IMR-90 (cell line): ENCODE measurements around the gene SHLD1. TPM values are rescaled to one million over a fixed set of nuclear protein-coding genes. Genes with fewer than 3 reads are reported as not detected.

Experiments used
- ATAC-seq: fragments of 200-7000 bp; cut with Tn5 transposase; 2 replicates; pipeline ENCODE4 v1.9.1; 2020; ENCODE audit warnings: low read depth, mild to moderate bottlenecking, moderate library complexity
- BruUV-seq: library from RNA; stranded (reverse); fragments of 400-500 nt; replicated peaks from 2 replicates; lab custom pipeline; 2021; lab: Mats Ljungman, UMichigan
- CTCF ChIA-PET: fragments of 300-600 bp; formaldehyde crosslinking; extraction: SDS; loops from one replicate; lab custom pipeline; 2021; ENCODE audit warnings: antibody characterized with exemption; lab: Yijun Ruan, JAX
- POLR2A ChIA-PET: fragments of 300-600 bp; sonication (Branson Sonifier 250); formaldehyde crosslinking; loops from one replicate; lab custom pipeline; 2022; ENCODE audit warnings: antibody characterized with exemption; ENCODE audit not compliant: unreplicated experiment; lab: Charles Lee
- DNase-seq: peaks from one replicate; pipeline ENCODE4 v3.0.0; 2013
- H2AFZ ChIP-seq: replicated peaks from 2 replicates; pipeline ENCODE3; 2013; ENCODE audit warnings: low read length, mild to moderate bottlenecking; ENCODE audit not compliant: poor library complexity
- H2AK5ac ChIP-seq: 2 replicates; pipeline ENCODE4 v1.6.1; 2013; ENCODE audit warnings: low read depth, low read length, inconsistent platforms
- H2AK9ac ChIP-seq: replicated peaks from 2 replicates; pipeline ENCODE3; 2013; ENCODE audit warnings: mild to moderate bottlenecking, low read depth, low read length, moderate library complexity; ENCODE audit not compliant: poor library complexity
- H2BK120ac ChIP-seq: 2 replicates; pipeline ENCODE4 v1.6.1; 2013; ENCODE audit warnings: low read depth, low read length, inconsistent platforms
- H2BK15ac ChIP-seq: 3 replicates; pipeline ENCODE4 v1.6.1; 2013; ENCODE audit warnings: low read depth, low read length, inconsistent platforms
- H2BK20ac ChIP-seq: 2 replicates; pipeline ENCODE4 v1.6.1; 2013; ENCODE audit warnings: low read depth, mild to moderate bottlenecking, inconsistent platforms, low read length, moderate library complexity
- H2BK5ac ChIP-seq: 2 replicates; pipeline ENCODE4 v1.6.1; 2013; ENCODE audit warnings: mild to moderate bottlenecking, low read depth, low read length, inconsistent platforms; ENCODE audit not compliant: poor library complexity, severe bottlenecking
- H3K14ac ChIP-seq: replicated peaks from 2 replicates; pipeline ENCODE4 v1.6.1; 2013; ENCODE audit warnings: low read depth, low read length, inconsistent platforms
- H3K18ac ChIP-seq: 2 replicates; pipeline ENCODE4 v1.6.1; 2013; ENCODE audit warnings: low read depth, low read length, control low read depth
- H3K23ac ChIP-seq: 2 replicates; pipeline ENCODE4 v1.6.1; 2013; ENCODE audit warnings: low read depth, low read length, inconsistent platforms
- H3K27ac ChIP-seq: 2 replicates; pipeline ENCODE4 v1.5.1; 2013; ENCODE audit warnings: mild to moderate bottlenecking, control low read depth, low read length; ENCODE audit not compliant: insufficient read depth
- H3K27me3 ChIP-seq: 2 replicates; pipeline ENCODE4 v1.6.1; 2013; ENCODE audit warnings: low read length; ENCODE audit not compliant: control insufficient read depth, insufficient read depth
- H3K36me3 ChIP-seq: 2 replicates; pipeline ENCODE4 v1.6.1; 2013; ENCODE audit warnings: low read length, mixed read lengths; ENCODE audit not compliant: control insufficient read depth, insufficient read depth
- H3K4ac ChIP-seq: 2 replicates; pipeline ENCODE4 v1.6.1; 2013; ENCODE audit warnings: low read depth, low read length, inconsistent platforms
- H3K4me1 ChIP-seq: 2 replicates; pipeline ENCODE4 v1.6.1; 2013; ENCODE audit warnings: low read length, mixed read lengths; ENCODE audit not compliant: control insufficient read depth, insufficient read depth
- H3K4me2 ChIP-seq: 2 replicates; pipeline ENCODE4 v1.6.1; 2013; ENCODE audit warnings: low read depth, mild to moderate bottlenecking, control low read depth, low read length, moderate library complexity
- H3K4me3 ChIP-seq: 2 replicates; pipeline ENCODE4 v1.5.1; 2013; ENCODE audit warnings: low read depth, mild to moderate bottlenecking, control low read depth, low read length, moderate library complexity; ENCODE audit not compliant: insufficient read depth
- H3K56ac ChIP-seq: 2 replicates; pipeline ENCODE4 v1.6.1; 2013; ENCODE audit warnings: low read length, inconsistent platforms; ENCODE audit not compliant: insufficient read depth; ENCODE audit errors: extremely low read depth
- H3K79me1 ChIP-seq, 2 experiments: 2 replicates each; pipeline ENCODE4 v1.6.1; 2013; ENCODE audit warnings: low read length in 2 of 2, inconsistent platforms in 1 of 2, low read depth in 1 of 2
- H3K9ac ChIP-seq: 2 replicates; pipeline ENCODE4 v1.6.1; 2013; ENCODE audit warnings: low read depth, low read length, control low read depth
- H3K9me1 ChIP-seq: 2 replicates; pipeline ENCODE4 v1.6.1; 2013; ENCODE audit warnings: low read length, inconsistent platforms; ENCODE audit not compliant: insufficient read depth
- H3K9me3 ChIP-seq: 2 replicates; pipeline ENCODE4 v1.6.1; 2013; ENCODE audit warnings: low read length; ENCODE audit not compliant: control insufficient read depth, insufficient read depth
- H4K20me1 ChIP-seq: 2 replicates; pipeline ENCODE4 v1.6.1; 2013; ENCODE audit warnings: low read length, inconsistent platforms; ENCODE audit not compliant: insufficient read depth
- H4K5ac ChIP-seq: 2 replicates; pipeline ENCODE4 v1.6.1; 2013; ENCODE audit warnings: mild to moderate bottlenecking, low read depth, low read length, control low read depth
- H4K8ac ChIP-seq, 2 experiments: 2 replicates each; pipeline ENCODE4 v1.6.1; 2013; ENCODE audit warnings: low read depth in 2 of 2, low read length in 2 of 2, control low read depth in 1 of 2, inconsistent platforms in 1 of 2
- H4K91ac ChIP-seq: 2 replicates; pipeline ENCODE4 v1.6.1; 2013; ENCODE audit warnings: low read depth, low read length, inconsistent platforms; ENCODE audit not compliant: insufficient read depth
- BHLHE40 ChIP-seq: fragments of 150-350 bp; IDR thresholded peaks from 2 replicates; pipeline ENCODE4 v1.6.1; 2016; ENCODE audit warnings: mild to moderate bottlenecking, low read depth, low read length
- CEBPB ChIP-seq: IDR thresholded peaks from 2 replicates; pipeline ENCODE4 v1.6.1; 2012; ENCODE audit warnings: low read depth, low read length, improper control_type of control experiment
- CHD1 ChIP-seq: IDR thresholded peaks from 2 replicates; pipeline ENCODE4 v1.6.1; 2012; ENCODE audit warnings: low read depth, low read length, improper control_type of control experiment
- CTCF ChIP-seq: conservative IDR thresholded peaks from 2 replicates; pipeline ENCODE4 v1.5.1; 2012; ENCODE audit warnings: mild to moderate bottlenecking, low read depth, low read length, improper control_type of control experiment
- ELK1 ChIP-seq: fragments of 150-350 bp; IDR thresholded peaks from 2 replicates; pipeline ENCODE4 v1.6.1; 2016; ENCODE audit warnings: low read depth, mild to moderate bottlenecking, low read length, moderate library complexity, borderline replicate concordance
- FOS ChIP-seq: fragments of 150-350 bp; IDR thresholded peaks from 2 replicates; pipeline ENCODE4 v1.6.1; 2016; ENCODE audit warnings: low read depth, low read length
- MAFK ChIP-seq: IDR thresholded peaks from 2 replicates; pipeline ENCODE4 v1.6.1; 2012; ENCODE audit warnings: low read depth, low read length, improper control_type of control experiment
- MAZ ChIP-seq: IDR thresholded peaks from 2 replicates; pipeline ENCODE4 v1.6.1; 2012; ENCODE audit warnings: low read depth, mild to moderate bottlenecking, low read length, improper control_type of control experiment, moderate library complexity, borderline replicate concordance
- MXI1 ChIP-seq: IDR thresholded peaks from 2 replicates; pipeline ENCODE4 v1.6.1; 2012; ENCODE audit warnings: low read depth, mild to moderate bottlenecking, low read length, moderate library complexity, borderline replicate concordance
- NFE2L2 ChIP-seq: fragments of 150-350 bp; IDR thresholded peaks from 2 replicates; pipeline ENCODE4 v1.6.1; 2016; ENCODE audit warnings: low read depth, mild to moderate bottlenecking, low read length
- POLR2A ChIP-seq: IDR thresholded peaks from 2 replicates; pipeline ENCODE4 v1.6.1; 2012; ENCODE audit warnings: mild to moderate bottlenecking, low read depth, low read length
- RAD21 ChIP-seq: IDR thresholded peaks from 2 replicates; pipeline ENCODE4 v1.6.1; 2012; ENCODE audit warnings: low read length, improper control_type of control experiment
- RCOR1 ChIP-seq: IDR thresholded peaks from 2 replicates; pipeline ENCODE4 v1.6.1; 2012; ENCODE audit warnings: mild to moderate bottlenecking, low read length, improper control_type of control experiment; ENCODE audit not compliant: insufficient replicate concordance
- RFX5 ChIP-seq: IDR thresholded peaks from 2 replicates; pipeline ENCODE4 v1.8.0; 2012; ENCODE audit warnings: low read depth, mild to moderate bottlenecking, low read length, moderate library complexity
- SMC3 ChIP-seq: fragments of 150-350 bp; IDR thresholded peaks from 2 replicates; pipeline ENCODE4 v1.6.1; 2016; ENCODE audit warnings: low read depth, mild to moderate bottlenecking, antibody characterized with exemption, low read length, moderate library complexity
- WGBS, 2 experiments: methylation state at CpG; one replicate each; pipeline versions ENCODE4 v1.1.5 to v1.1.7; 2013; ENCODE audit warnings: missing lambda C conversion rate in 2 of 2; ENCODE audit not compliant: insufficient read length in 1 of 2; ENCODE audit errors: extremely low coverage in 2 of 2; 5-methylcytosine and 5-hydroxymethylcytosine counted together
- dilution Hi-C: fragments of 300-500 bp; cut with HindIII; formaldehyde crosslinking; loops from one replicate; pipeline ENCODE4 v1.14.3; 2018; ENCODE audit warnings: low sequenced_read_pairs; ENCODE audit not compliant: unreplicated experiment
- in situ Hi-C: fragments of 300-500 bp; cut with MboI; formaldehyde crosslinking; loops from 3 replicates; pipeline ENCODE4 v1.14.3; 2019; ENCODE audit warnings: low sequenced_read_pairs, inconsistent platforms, mixed read lengths
- intact Hi-C: fragments of 100-400 bp; cut with micrococcal nuclease; formaldehyde crosslinking; loops from 2 replicates; pipeline ENCODE4 v1.10.0; 2022
- polyA plus RNA-seq, 3 experiments: library from polyadenylated mRNA; depleted of rRNA; stranded (reverse); fragments of >200 nt; gene quantifications; 2 replicates each; pipeline ENCODE4 v1.2.3, GENCODE V29; 2012; ENCODE audit warnings: low replicate concordance in 1 of 3
- total RNA-seq: library from RNA; depleted of rRNA; stranded (reverse); fragments of >200 nt; gene quantifications from 2 replicates; pipeline ENCODE4 v1.2.3, GENCODE V29; 2012
- TF ChIP-seq, protein P1 (sequence below): fragments of 150-350 bp; IDR thresholded peaks from 2 replicates; pipeline ENCODE4 v1.6.1; 2017; ENCODE audit warnings: mild to moderate bottlenecking, antibody characterized with exemption, low read length, low read depth

The SHLD1 gene
- total and polyA plus RNA-seq, 2 of the 4 experiments (the other 2 are of a cell fraction), result 2.6 to 3.0 TPM

GRCh38 chr20:5737966-5738365 is 12.2 kb upstream of the SHLD1 start:
- in situ Hi-C loops, result no loop called here
- peaks cover 14% of the 10 kb centered on the region for H3K4me1 ChIP-seq

More at GRCh38 chr20:5737966-5738365, 12.2 kb upstream of the SHLD1 start:
- Histone ChIP-seq H3K9me1 (peaks cover 8% of the 10 kb centered on the region), H3K14ac (peak overlapping the region; percentile 53), H2AFZ (peak overlapping the region; percentile 16), H2BK120ac (peak overlapping the region; percentile 93), H2BK20ac (peak overlapping the region; percentile 96), H3K9me3 (no peaks in the 10 kb centered on the region), H2AK9ac (no peak overlapping the region), H3K23ac (peak overlapping the region; percentile 90), H3K27ac (peak overlapping the region; percentile 91), H4K20me1 (no peaks in the 10 kb centered on the region), H3K36me3 (no peaks in the 10 kb centered on the region), H3K27me3 (no peaks in the 10 kb centered on the region), H3K18ac (peak overlapping the region; percentile 59), H2AK5ac (peak overlapping the region; percentile 85), H3K79me1 (no peaks in the 10 kb centered on the region), H3K56ac (peak overlapping the region; percentile 24; the same call in 1 of the 2 replicates), H3K4me3 (no peak overlapping the region), H4K5ac (peak overlapping the region; percentile 89), H3K9ac (peak overlapping the region; percentile 53; the same call in 1 of the 2 replicates), H4K91ac (peak overlapping the region; percentile 87), H3K4ac (peak overlapping the region; percentile 85), H4K8ac (peak overlapping the region; percentile 70 to 79), H2BK5ac (peak overlapping the region; percentile 80), H3K4me2 (no peak overlapping the region), H2BK15ac (peak overlapping the region; percentile 57; the same call in 2 of the 3 replicates)
- no TSS peak for BruUV-seq
- POLR2A ChIA-PET, result no interaction called here
- no peak for DNase-seq
- dilution Hi-C loops (no loop called here), intact Hi-C loops (loop anchor here (5.0 kb wide), 2 partner anchors 86 to 131 kb away; no protein-coding TSS in a partner anchor)
- no peak for ATAC-seq
- CTCF ChIA-PET, result interaction anchor here (0.6 kb wide), 1 partner anchor 10 kb away, joined by 3 read pairs; no protein-coding TSS in a partner anchor
- TF ChIP-seq ELK1 (no peak), MAZ (no peak), SMC3 (no peak), POLR2A (no peak), BHLHE40 (no peak), RFX5 (no peak), MAFK (no peak), CEBPB (no peak), RCOR1 (no peak), FOS (no peak), MXI1 (no peak), RAD21 (no peak), CTCF (no peak), CHD1 (no peak), NFE2L2 (no peak)
- TF ChIP-seq, protein P1, sequence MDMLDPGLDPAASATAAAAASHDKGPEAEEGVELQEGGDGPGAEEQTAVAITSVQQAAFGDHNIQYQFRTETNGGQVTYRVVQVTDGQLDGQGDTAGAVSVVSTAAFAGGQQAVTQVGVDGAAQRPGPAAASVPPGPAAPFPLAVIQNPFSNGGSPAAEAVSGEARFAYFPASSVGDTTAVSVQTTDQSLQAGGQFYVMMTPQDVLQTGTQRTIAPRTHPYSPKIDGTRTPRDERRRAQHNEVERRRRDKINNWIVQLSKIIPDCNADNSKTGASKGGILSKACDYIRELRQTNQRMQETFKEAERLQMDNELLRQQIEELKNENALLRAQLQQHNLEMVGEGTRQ, result no peak
- 100% methylated on average over 1 of the region's 3 CpGs; no CpG with 5 or more reads in 1 of the 2 experiments for WGBS, 2 experiments
